HL-60 (cell line): ENCODE data around the gene EXOC6B.
A peak's percentile ranks its signal among the peaks of the same experiment; 100 is the strongest.

Source experiments
- DNase-seq, 2 experiments: peaks; one replicate each; pipeline ENCODE4 v3.0.0-alpha.2; 2010 to 2020; ENCODE audit warnings: low read depth in 1 of 2, low spot score in 1 of 2
- H3K27ac ChIP-seq: fragments of 250-450 bp; sonication (Bioruptor Pico); replicated peaks from 2 replicates; pipeline ENCODE4 v1.5.1; 2020; ENCODE audit warnings: mild to moderate bottlenecking, moderate library complexity
- H3K27me3 ChIP-seq: fragments of 250-450 bp; sonication (Bioruptor Pico); 2 replicates; pipeline ENCODE4 v1.5.1; 2021; ENCODE audit warnings: mild to moderate bottlenecking, moderate library complexity; ENCODE audit not compliant: insufficient read depth, poor library complexity, severe bottlenecking
- H3K4me3 ChIP-seq: replicated peaks from 2 replicates; pipeline ENCODE4 v1.5.1; 2011; ENCODE audit warnings: mild to moderate bottlenecking, control low read depth, low read length; ENCODE audit not compliant: insufficient read depth
- CTCF ChIP-seq: IDR thresholded peaks from one replicate; pipeline ENCODE4 v1.5.1; 2011; ENCODE audit warnings: low read length, control low read depth, inconsistent platforms; ENCODE audit not compliant: insufficient read depth
- GABPA ChIP-seq: IDR thresholded peaks from 2 replicates; pipeline ENCODE4 v1.6.1; 2012; ENCODE audit warnings: low read depth
- POLR2AphosphoS5 ChIP-seq: IDR thresholded peaks from 2 replicates; pipeline ENCODE4 v1.6.1; 2012; ENCODE audit warnings: low read depth
- REST ChIP-seq: IDR thresholded peaks from 2 replicates; pipeline ENCODE4 v1.6.1; 2012; ENCODE audit warnings: low read depth; ENCODE audit not compliant: insufficient replicate concordance
- SPI1 ChIP-seq: IDR thresholded peaks from 2 replicates; pipeline ENCODE4 v1.6.1; 2012; ENCODE audit warnings: low read depth, mild to moderate bottlenecking, borderline replicate concordance

EXOC6B gene

DNA sequence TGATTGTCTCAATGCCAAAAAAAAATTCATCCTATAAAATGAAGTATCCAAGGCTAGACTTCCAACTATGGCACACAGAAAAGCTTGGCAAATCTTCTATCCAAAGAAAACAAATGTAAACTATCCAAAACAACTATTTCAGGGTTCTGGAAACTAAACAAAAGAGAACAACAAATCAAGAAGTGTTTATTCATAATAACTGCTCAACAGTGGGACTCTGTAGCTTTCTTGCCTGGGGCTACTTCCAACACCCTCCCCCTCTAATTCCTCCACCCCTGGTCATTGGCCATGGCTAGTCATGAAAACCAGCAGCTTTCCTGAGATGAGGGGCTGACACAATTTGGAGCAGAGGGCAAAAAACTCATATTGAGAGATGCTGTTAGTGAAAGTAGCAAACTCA, 107.0 kb downstream of the EXOC6B start:
- TF ChIP-seq POLR2AphosphoS5 (no peak), REST (no peak), SPI1 (no peak), GABPA (no peak), CTCF (no peak)
- Histone ChIP-seq H3K4me3 (no peak overlapping the region), H3K27ac (no peak overlapping the region), H3K27me3 (no peaks in the 10 kb centered on the region)
- DNase-seq: no peak

DNA sequence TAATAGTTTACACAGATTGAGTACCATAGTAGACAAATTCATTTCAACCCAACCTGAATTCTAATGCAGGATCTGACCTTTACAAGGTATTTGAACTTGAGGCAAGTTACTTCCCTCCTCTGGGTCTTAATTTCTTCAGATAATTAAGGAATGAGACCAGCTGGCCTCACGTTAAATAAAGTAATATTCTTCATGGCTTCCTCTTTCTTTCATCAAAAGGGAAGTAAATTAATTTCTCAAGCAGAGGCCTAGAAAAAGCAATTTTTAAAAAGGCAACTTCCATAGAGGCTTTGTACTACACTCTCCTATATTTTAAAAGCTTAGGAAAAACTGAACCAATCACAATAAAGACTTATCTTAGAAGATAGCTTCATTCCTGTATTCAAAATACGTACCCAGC, 109.2 kb downstream of the EXOC6B start:
- no peak for DNase-seq
- Histone ChIP-seq H3K4me3 (no peak overlapping the region), H3K27ac (no peak overlapping the region), H3K27me3 (no peaks in the 10 kb centered on the region)
- TF ChIP-seq SPI1: peak; percentile 84
- TF ChIP-seq POLR2AphosphoS5: no peak

DNA sequence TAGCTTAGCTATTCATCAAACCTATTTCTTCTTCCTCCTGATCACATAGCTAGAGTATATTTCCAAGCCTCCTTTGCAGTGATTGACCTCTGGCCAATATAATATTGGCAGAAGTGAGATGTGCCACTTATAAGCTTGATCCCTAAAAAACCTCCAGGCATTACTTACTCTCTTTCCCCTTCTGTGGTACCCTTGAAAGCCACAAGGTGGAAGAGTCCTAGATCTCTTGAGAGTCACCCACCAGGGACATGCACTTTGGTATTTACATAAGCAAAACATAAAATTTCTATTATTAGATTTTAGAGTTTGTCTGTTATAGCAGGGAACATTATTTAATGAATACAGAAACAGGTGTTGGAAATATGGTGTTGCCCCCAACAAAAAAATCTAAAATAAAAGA, 112.0 kb downstream of the EXOC6B start:
- TF ChIP-seq SPI1: no peak
- TF ChIP-seq REST: no peak
- no peak for TF ChIP-seq GABPA
- Histone ChIP-seq H3K4me3 (no peak overlapping the region), H3K27ac (no peak overlapping the region), H3K27me3 (no peaks in the 10 kb centered on the region)
- DNase-seq: no peak

DNA sequence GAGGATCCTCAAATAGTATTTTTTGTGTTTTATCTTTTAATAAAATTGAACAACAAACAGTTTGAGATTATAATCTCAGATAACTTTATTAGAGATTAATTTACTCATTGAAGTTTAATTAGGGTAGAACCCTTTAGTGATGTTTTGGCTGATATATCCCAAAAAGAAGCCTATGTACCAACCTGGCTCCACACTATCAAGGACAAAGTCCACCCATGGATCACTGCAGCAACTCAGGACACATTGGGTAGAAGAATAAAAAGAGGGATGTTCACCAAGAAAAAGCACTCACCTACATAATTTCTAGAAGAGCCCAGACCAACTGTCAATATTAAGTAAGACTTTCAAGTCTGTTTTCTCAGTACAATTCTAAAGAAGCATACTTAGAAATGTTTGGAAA, 112.9 kb downstream of the EXOC6B start:
- no peak for TF ChIP-seq GABPA
- TF ChIP-seq POLR2AphosphoS5: no peak
- TF ChIP-seq REST: no peak
- no peak for TF ChIP-seq CTCF
- no peak for TF ChIP-seq SPI1
- H3K4me3 ChIP-seq: no peak overlapping the region
- H3K27ac ChIP-seq: no peak overlapping the region
- H3K27me3 ChIP-seq: no peaks in the 10 kb centered on the region
- DNase-seq: no peak
